ENCODE measurements around the gene ZIC5.
"Not testable (repeated sequence)": the region's sequence is repeated elsewhere in the genome, so short reads cannot be mapped to it uniquely, and the experiment has no call there.

The ZIC5 gene

DNA sequence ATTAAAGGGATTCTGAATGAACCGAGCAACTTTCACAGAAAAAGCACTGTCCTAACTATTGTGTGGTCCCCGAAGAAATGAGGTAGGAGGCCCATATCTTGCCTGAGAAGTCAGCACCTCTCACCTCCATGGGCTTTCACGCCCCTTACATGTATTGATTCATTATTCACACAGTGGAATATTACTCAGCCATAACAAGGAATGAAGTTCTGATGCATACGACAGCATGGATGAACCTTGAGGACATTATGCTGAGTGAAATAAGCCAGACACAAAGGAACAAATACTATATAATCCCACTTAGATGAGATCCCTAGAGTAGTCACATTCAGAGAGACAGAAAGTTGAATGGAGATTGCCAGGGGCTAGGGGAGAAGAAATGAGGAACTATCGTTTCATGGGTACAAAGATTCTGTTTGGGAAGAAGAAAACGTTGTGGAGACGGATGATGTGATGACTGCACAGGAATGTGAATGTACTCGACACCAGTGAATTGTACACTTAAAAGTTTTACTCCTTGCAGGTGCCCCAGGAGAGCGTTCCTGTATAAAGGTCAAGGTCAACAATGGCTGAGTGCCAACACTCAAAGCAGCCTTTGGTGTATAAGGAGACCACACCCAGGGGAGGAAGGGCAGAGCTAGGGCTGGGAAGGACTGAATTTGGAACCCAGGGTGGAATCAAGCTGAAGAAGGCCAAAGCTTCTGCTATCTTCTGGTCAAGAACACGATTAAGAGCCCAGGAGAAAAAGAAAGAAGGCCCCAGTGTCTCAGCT lies 22.5 kb downstream of the ZIC5 start:
- no peaks in the 10 kb centered on the region for H3K9me3 ChIP-seq (ENCODE audit: control insufficient read depth, low read length)
- H3K9ac ChIP-seq (ENCODE audit: low read length), result no peak overlapping the region
- H3K4me3 ChIP-seq (ENCODE audit: low read length), result no peak overlapping the region
- peaks cover 7% of the 10 kb centered on the region for H3K4me1 ChIP-seq (ENCODE audit: control insufficient read depth, insufficient read depth, low read length)
- H3K36me3 ChIP-seq (ENCODE audit: control insufficient read depth, insufficient read depth, low read length), result no peaks in the 10 kb centered on the region
- H3K27me3 ChIP-seq (ENCODE audit: control insufficient read depth, insufficient read depth, low read length), result peaks cover 29% of the 10 kb centered on the region

DNA sequence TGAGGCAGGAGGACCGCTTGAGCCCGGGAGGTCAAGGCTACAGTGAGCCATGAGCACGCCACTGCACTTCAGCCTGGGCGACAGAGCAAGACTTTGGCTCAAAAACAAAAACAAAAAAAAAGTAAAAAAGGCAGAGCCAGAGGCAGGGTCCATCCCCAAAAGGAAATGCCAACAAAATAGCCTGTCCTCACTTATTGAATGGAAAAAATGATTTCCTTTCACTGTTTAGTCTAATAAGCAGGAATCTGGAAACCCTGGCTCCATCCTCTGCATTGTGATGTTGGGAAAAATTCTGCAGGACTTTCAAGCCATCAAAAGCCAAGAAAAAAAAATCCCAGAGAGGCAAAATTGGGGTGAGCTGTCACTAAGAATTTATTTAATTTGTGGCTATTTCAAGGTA lies 23.2 kb downstream of the ZIC5 start:
- H3K9ac ChIP-seq (ENCODE audit: low read length), result no peak overlapping the region
- no peak overlapping the region for H3K4me3 ChIP-seq (ENCODE audit: low read length)
- H3K4me1 ChIP-seq (ENCODE audit: control insufficient read depth, insufficient read depth, low read length), result peaks cover 7% of the 10 kb centered on the region
- no peaks in the 10 kb centered on the region for H3K9me3 ChIP-seq (ENCODE audit: control insufficient read depth, low read length)
- H3K36me3 ChIP-seq (ENCODE audit: control insufficient read depth, insufficient read depth, low read length), result no peaks in the 10 kb centered on the region
- H3K27me3 ChIP-seq (ENCODE audit: control insufficient read depth, insufficient read depth, low read length), result peaks cover 22% of the 10 kb centered on the region

DNA sequence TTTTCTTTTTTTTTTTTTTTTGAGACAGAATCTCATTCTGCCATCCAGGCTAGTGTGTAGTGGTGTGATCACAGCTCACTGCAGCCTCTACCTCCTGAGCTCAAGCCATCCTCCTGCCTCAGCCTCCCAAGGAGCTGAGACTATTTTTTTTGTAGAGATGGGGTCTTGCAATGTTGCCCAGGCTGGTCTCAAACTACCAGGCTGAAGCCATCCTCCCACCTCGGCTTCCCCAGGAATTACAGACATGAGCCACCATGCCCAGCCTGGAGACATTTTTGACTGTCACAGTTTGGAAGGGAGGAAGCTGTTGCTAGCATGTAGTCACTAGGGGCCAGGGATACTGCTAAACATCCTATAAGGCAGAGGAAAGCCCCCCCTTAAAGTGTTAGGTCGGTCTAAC lies 23.9 kb downstream of the ZIC5 start:
- Histone ChIP-seq H3K27me3 (ENCODE audit: control insufficient read depth, insufficient read depth, low read length) (peaks cover 15% of the 10 kb centered on the region), H3K4me3 (ENCODE audit: low read length) (no peak overlapping the region), H3K9me3 (ENCODE audit: control insufficient read depth, low read length) (no peaks in the 10 kb centered on the region), H3K9ac (ENCODE audit: low read length) (no peak overlapping the region), H3K4me1 (ENCODE audit: control insufficient read depth, insufficient read depth, low read length) (peaks cover 7% of the 10 kb centered on the region), H3K36me3 (ENCODE audit: control insufficient read depth, insufficient read depth, low read length) (no peaks in the 10 kb centered on the region)

DNA sequence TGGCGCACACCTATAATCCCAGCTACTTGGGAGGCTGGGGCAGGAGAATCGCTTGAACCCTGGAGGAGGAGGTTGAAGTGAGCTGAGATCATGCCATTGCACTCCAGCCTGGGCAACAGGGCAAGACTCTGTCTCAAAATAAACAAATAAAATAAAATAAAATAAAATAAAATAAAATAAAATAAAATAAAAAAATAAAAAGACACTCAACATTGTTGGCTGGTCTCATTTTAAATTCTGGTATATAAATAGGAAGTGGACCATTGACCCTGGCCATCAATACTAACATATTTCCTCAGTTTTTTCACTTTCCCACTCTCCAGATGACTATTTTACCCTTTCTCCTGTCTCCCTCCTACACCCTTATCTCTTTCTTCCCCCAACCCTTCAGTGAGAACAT lies 26.1 kb downstream of the ZIC5 start:
- not testable (repeated sequence) for H3K36me3 ChIP-seq (ENCODE audit: control insufficient read depth, insufficient read depth, low read length); H3K9me3 ChIP-seq (ENCODE audit: control insufficient read depth, low read length); H3K4me3 ChIP-seq (ENCODE audit: low read length); H3K4me1 ChIP-seq (ENCODE audit: control insufficient read depth, insufficient read depth, low read length); H3K9ac ChIP-seq (ENCODE audit: low read length)
- H3K27me3 ChIP-seq (ENCODE audit: control insufficient read depth, insufficient read depth, low read length), result peaks cover 12% of the 10 kb centered on the region

DNA sequence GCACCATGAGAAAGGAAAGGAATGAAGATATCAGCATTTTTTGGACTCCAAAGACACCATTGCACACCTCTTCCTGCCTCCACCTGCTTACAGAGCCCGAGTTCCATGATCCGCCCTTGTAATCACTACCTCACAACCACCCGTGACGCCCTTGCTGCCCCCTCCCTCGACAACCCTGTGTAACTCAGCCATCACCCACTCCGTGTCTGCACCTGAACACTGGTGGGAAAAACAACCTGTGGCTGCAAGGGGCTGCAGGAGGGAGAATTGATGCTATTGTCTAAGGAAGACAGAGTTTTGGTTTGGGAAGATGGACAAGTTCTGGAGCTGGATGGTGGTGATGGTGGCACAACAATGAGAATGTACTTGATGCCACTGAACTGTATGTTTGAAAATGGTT lies 27.0 kb downstream of the ZIC5 start:
- H3K9ac ChIP-seq (ENCODE audit: low read length), result no peak overlapping the region
- no peaks in the 10 kb centered on the region for H3K36me3 ChIP-seq (ENCODE audit: control insufficient read depth, insufficient read depth, low read length)
- peaks cover 10% of the 10 kb centered on the region for H3K27me3 ChIP-seq (ENCODE audit: control insufficient read depth, insufficient read depth, low read length)
- H3K4me1 ChIP-seq (ENCODE audit: control insufficient read depth, insufficient read depth, low read length), result peaks cover 4% of the 10 kb centered on the region
- H3K4me3 ChIP-seq (ENCODE audit: low read length), result no peak overlapping the region
- no peaks in the 10 kb centered on the region for H3K9me3 ChIP-seq (ENCODE audit: control insufficient read depth, low read length)

DNA sequence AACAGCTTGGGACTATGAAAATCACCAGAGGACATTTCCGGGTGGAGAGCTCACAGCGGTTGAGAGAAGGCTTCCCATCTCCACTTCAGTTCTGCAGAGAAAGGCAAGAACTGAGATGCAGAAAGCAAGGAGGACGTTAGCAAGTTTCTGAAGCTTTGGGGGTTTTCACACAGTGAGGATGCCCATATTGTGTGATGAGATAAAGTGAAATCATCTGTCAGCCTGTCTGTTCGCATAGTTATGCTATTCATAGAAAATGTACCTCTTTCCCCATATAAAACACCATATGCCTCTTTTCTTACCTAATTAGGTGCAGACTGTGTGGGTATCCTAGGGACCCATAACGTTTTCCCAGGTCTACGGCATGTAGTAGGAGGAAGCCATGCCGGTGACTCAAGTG lies 27.5 kb downstream of the ZIC5 start:
- H3K4me3 ChIP-seq (ENCODE audit: low read length), result no peak overlapping the region
- H3K4me1 ChIP-seq (ENCODE audit: control insufficient read depth, insufficient read depth, low read length), result no peaks in the 10 kb centered on the region
- no peaks in the 10 kb centered on the region for H3K9me3 ChIP-seq (ENCODE audit: control insufficient read depth, low read length)
- H3K27me3 ChIP-seq (ENCODE audit: control insufficient read depth, insufficient read depth, low read length), result peaks cover 8% of the 10 kb centered on the region
- no peaks in the 10 kb centered on the region for H3K36me3 ChIP-seq (ENCODE audit: control insufficient read depth, insufficient read depth, low read length)
- H3K9ac ChIP-seq (ENCODE audit: low read length), result no peak overlapping the region

DNA sequence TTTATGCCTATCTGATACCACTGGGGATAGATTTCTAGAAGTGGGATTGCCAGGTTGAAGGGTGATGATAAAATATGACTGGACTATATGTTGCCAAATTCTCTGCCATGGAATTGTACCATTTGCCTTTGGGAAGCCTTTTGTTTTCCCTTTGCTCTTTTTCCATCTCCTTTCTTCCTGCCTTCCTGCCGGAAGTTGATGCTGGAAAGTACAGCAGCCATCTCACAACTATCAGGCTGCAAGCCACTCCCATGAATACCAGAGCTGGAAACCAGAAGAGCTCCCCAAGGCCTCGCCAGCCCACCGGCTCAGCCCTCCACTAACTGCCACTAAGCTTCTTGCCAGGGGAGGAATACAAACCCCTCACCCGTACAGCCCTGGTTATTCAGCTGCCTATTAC lies 29.7 kb downstream of the ZIC5 start:
- Histone ChIP-seq H3K4me3 (ENCODE audit: low read length) (no peak overlapping the region), H3K27me3 (ENCODE audit: control insufficient read depth, insufficient read depth, low read length) (peaks cover 8% of the 10 kb centered on the region), H3K9me3 (ENCODE audit: control insufficient read depth, low read length) (no peaks in the 10 kb centered on the region), H3K9ac (ENCODE audit: low read length) (no peak overlapping the region), H3K4me1 (ENCODE audit: control insufficient read depth, insufficient read depth, low read length) (no peaks in the 10 kb centered on the region), H3K36me3 (ENCODE audit: control insufficient read depth, insufficient read depth, low read length) (no peaks in the 10 kb centered on the region)

DNA sequence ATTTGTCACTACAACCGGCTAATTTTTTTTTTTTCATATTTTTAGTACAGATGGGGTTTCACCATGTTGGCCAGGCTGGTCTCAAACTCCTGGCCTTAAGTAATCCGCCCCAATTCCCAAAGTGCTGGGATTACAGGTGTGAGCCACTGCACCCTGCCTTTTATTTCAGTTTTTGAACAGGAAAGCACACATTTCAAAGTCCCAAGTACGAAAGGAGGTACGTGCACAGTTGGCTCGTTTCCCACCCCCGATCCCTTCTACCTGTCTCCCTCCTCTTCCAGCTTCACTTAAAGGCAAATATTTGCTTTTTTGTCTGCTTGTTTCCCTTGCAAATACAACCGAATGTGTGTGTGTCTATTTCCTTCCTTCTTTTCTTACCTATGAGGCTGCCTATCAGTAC lies 30.5 kb downstream of the ZIC5 start:
- Histone ChIP-seq H3K9me3 (ENCODE audit: control insufficient read depth, low read length) (no peaks in the 10 kb centered on the region), H3K4me3 (ENCODE audit: low read length) (no peak overlapping the region), H3K4me1 (ENCODE audit: control insufficient read depth, insufficient read depth, low read length) (no peaks in the 10 kb centered on the region), H3K36me3 (ENCODE audit: control insufficient read depth, insufficient read depth, low read length) (no peaks in the 10 kb centered on the region), H3K9ac (ENCODE audit: low read length) (no peak overlapping the region), H3K27me3 (ENCODE audit: control insufficient read depth, insufficient read depth, low read length) (peaks cover 8% of the 10 kb centered on the region)

DNA sequence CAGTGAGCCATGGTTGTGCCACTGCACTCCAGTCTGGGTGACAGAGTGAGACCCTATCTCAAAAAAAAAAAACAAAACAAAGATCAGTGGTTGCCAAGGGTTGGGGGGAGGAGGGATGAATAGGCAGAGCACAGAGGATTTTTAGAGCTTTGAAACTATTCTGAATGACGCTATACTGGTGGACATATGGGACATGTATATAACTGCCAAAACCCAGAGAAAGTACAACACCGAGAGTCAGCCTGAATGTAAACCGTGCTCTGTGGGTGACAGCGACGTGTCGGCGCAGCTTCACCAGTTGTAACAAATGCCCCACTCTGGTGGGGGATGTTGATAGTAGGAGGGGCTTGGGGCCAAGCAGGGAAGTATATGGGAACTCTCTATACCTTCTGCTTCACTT lies 32.9 kb downstream of the ZIC5 start:
- H3K9ac ChIP-seq (ENCODE audit: low read length), result no peak overlapping the region
- no peak overlapping the region for H3K4me3 ChIP-seq (ENCODE audit: low read length)
- H3K27me3 ChIP-seq (ENCODE audit: control insufficient read depth, insufficient read depth, low read length), result peaks cover 8% of the 10 kb centered on the region
- H3K36me3 ChIP-seq (ENCODE audit: control insufficient read depth, insufficient read depth, low read length), result no peaks in the 10 kb centered on the region
- H3K9me3 ChIP-seq (ENCODE audit: control insufficient read depth, low read length), result no peaks in the 10 kb centered on the region
- no peaks in the 10 kb centered on the region for H3K4me1 ChIP-seq (ENCODE audit: control insufficient read depth, insufficient read depth, low read length)

DNA sequence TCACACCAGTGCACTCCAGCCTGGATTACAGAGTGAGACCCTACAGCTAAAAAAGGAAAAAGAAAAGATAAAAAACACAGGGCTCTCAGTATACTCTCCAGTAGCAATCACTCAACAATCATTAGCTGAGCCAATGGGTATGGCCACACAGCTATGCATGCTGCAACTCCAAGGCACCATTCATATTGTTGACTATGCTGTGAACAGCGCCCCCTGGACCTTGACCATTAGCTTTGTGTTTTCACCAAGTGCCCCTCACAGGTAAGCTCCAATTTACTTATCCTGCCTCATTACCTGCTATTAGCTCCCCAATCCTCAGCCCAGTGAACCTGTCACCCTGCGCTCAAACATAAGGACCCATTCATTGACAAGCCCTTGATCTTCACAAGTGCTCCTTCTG lies 35.8 kb downstream of the ZIC5 start:
- H3K4me3 ChIP-seq (ENCODE audit: low read length), result no peak overlapping the region
- no peaks in the 10 kb centered on the region for H3K4me1 ChIP-seq (ENCODE audit: control insufficient read depth, insufficient read depth, low read length)
- H3K36me3 ChIP-seq (ENCODE audit: control insufficient read depth, insufficient read depth, low read length), result no peaks in the 10 kb centered on the region
- H3K27me3 ChIP-seq (ENCODE audit: control insufficient read depth, insufficient read depth, low read length), result peaks cover 7% of the 10 kb centered on the region
- no peaks in the 10 kb centered on the region for H3K9me3 ChIP-seq (ENCODE audit: control insufficient read depth, low read length)
- no peak overlapping the region for H3K9ac ChIP-seq (ENCODE audit: low read length)

DNA sequence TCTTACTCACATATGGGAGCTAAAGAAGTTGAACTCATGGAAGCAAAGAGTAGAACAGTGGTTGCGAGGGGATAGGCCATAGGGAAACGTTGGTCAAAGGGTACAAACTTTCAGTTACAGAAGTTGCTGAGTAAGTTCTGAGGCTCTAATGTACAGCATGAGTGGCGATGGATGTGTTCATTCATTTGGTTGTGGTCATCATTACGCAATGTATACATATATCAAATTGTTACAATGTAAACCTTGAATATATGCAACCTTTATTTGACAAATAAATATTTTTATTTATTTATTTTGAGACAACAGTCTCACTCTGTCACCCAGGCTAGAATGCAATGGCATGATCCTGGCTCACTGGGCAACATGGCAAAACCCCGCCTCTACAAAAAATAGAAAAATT lies 38.7 kb downstream of the ZIC5 start:
- H3K9me3 ChIP-seq (ENCODE audit: control insufficient read depth, low read length), result no peaks in the 10 kb centered on the region
- H3K4me1 ChIP-seq (ENCODE audit: control insufficient read depth, insufficient read depth, low read length), result no peaks in the 10 kb centered on the region
- H3K9ac ChIP-seq (ENCODE audit: low read length), result no peak overlapping the region
- no peaks in the 10 kb centered on the region for H3K36me3 ChIP-seq (ENCODE audit: control insufficient read depth, insufficient read depth, low read length)
- H3K4me3 ChIP-seq (ENCODE audit: low read length), result no peak overlapping the region
- no peaks in the 10 kb centered on the region for H3K27me3 ChIP-seq (ENCODE audit: control insufficient read depth, insufficient read depth, low read length)

DNA sequence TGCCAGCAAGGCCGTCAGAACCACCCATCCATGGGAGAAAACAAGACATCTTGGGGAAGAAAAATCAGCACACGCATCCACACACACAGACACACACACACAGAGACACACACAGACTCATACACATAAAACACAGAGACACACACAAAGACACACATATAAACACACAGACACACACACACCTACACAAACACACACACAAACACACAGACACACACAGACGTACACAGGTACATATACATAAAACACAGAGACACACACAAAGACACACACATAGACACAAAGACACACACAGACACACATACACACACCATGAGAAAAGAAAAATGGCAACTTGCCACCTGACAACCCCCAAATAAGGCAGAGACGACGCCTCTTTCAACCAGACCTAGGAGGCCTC lies 40.6 kb downstream of the ZIC5 start:
- Histone ChIP-seq H3K4me1 (ENCODE audit: control insufficient read depth, insufficient read depth, low read length) (no peaks in the 10 kb centered on the region), H3K4me3 (ENCODE audit: low read length) (no peak overlapping the region), H3K9me3 (ENCODE audit: control insufficient read depth, low read length) (no peaks in the 10 kb centered on the region), H3K9ac (ENCODE audit: low read length) (no peak overlapping the region), H3K27me3 (ENCODE audit: control insufficient read depth, insufficient read depth, low read length) (peaks cover 10% of the 10 kb centered on the region), H3K36me3 (ENCODE audit: control insufficient read depth, insufficient read depth, low read length) (no peaks in the 10 kb centered on the region)

DNA sequence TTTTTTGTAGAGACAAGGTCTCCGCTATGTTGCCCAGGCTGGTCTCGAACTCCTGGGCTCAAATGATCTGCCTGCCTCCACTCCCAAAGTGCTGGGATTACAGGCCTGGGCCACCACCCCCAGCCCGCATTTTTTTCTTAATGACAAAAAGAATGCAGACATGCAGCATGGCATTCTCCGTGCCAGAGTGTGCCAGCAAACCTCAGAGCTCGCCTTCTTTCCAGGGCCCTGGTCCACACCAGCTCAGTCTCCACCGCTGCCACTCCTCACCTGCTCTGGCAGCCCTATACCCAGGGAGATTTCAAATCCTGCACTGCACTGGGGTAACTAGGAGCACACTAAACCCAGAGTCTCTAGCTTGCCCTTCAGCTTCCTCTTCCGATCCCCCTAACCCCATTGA lies 41.7 kb downstream of the ZIC5 start:
- no peak overlapping the region for H3K4me3 ChIP-seq (ENCODE audit: low read length)
- H3K4me1 ChIP-seq (ENCODE audit: control insufficient read depth, insufficient read depth, low read length), result no peaks in the 10 kb centered on the region
- no peaks in the 10 kb centered on the region for H3K9me3 ChIP-seq (ENCODE audit: control insufficient read depth, low read length)
- H3K9ac ChIP-seq (ENCODE audit: low read length), result no peak overlapping the region
- peaks cover 10% of the 10 kb centered on the region for H3K27me3 ChIP-seq (ENCODE audit: control insufficient read depth, insufficient read depth, low read length)
- H3K36me3 ChIP-seq (ENCODE audit: control insufficient read depth, insufficient read depth, low read length), result no peaks in the 10 kb centered on the region
